22Rv1 (cell line): ENCODE measurements around the gene RUNX2.

ENCODE experiments used
- H3K27ac ChIP-seq: fragments of 450-650 bp; 2 replicates; pipeline ENCODE4 v1.5.1; 2017
- CTCF ChIP-seq: fragments of 450-650 bp; IDR thresholded peaks from 2 replicates; pipeline ENCODE4 v1.5.1; 2017; ENCODE audit warnings: mild to moderate bottlenecking
- ZFX ChIP-seq: fragments of 450-650 bp; IDR thresholded peaks from 2 replicates; pipeline ENCODE4 v1.6.1; 2017; ENCODE audit warnings: antibody characterized with exemption, borderline replicate concordance

The RUNX2 gene

GRCh38 chr6:45614488-45615285 is 286.6 kb downstream of the RUNX2 start:
- TF ChIP-seq CTCF = no peak
- no peak for TF ChIP-seq ZFX
- H3K27ac ChIP-seq = no peak overlapping the region

GRCh38 chr6:45616209-45616608 is 288.1 kb downstream of the RUNX2 start:
- H3K27ac ChIP-seq = no peak overlapping the region
- TF ChIP-seq ZFX (no peak), CTCF (no peak)

GRCh38 chr6:45617441-45617840 is 289.3 kb downstream of the RUNX2 start:
- TF ChIP-seq ZFX (no peak), CTCF (no peak)
- H3K27ac ChIP-seq = no peak overlapping the region

- TF ChIP-seq ZFX = no peak
- no peak for TF ChIP-seq CTCF
- H3K27ac ChIP-seq = no peak overlapping the region
Observed at GRCh38 chr6:45618259-45618658, 290.1 kb downstream of the RUNX2 start.

- TF ChIP-seq CTCF = no peak
- TF ChIP-seq ZFX = no peak
- no peak overlapping the region for H3K27ac ChIP-seq
Observed at GRCh38 chr6:45619211-45619760, 291.2 kb downstream of the RUNX2 start.

GRCh38 chr6:45619994-45620471 is 291.9 kb downstream of the RUNX2 start:
- H3K27ac ChIP-seq = no peak overlapping the region
- no peak for TF ChIP-seq CTCF
- TF ChIP-seq ZFX = no peak

GRCh38 chr6:45624228-45624627 is 296.1 kb downstream of the RUNX2 start:
- H3K27ac ChIP-seq = no peak overlapping the region
- TF ChIP-seq CTCF (no peak), ZFX (no peak)
